HG03378 (cell line): ENCODE measurements around the gene ARHGAP24.

Experiments
- ATAC-seq: cut with Tn5 transposase; IDR thresholded peaks from one replicate; pipeline ENCODE4 v1.9.1; 2021; ENCODE audit warnings: mild to moderate bottlenecking, moderate library complexity; ENCODE audit not compliant: unreplicated experiment

ARHGAP24 gene

GRCh38 chr4:85684676-85685075 is 209.7 kb downstream of the ARHGAP24 start:
- no peak for ATAC-seq

GRCh38 chr4:85686398-85686797 is 211.4 kb downstream of the ARHGAP24 start:
- ATAC-seq = no peak

- no peak for ATAC-seq
These were observed 213.2 kb downstream of the ARHGAP24 start for GRCh38 chr4:85688055-85688740.

GRCh38 chr4:85696661-85697060 is 221.7 kb downstream of the ARHGAP24 start:
- no peak for ATAC-seq

GRCh38 chr4:85697854-85698253 is 222.9 kb downstream of the ARHGAP24 start:
- ATAC-seq = no peak

GRCh38 chr4:85700362-85700761 is 225.4 kb downstream of the ARHGAP24 start:
- no peak for ATAC-seq

GRCh38 chr4:85701861-85702321 is 226.9 kb downstream of the ARHGAP24 start:
- ATAC-seq = peak; percentile 100

- ATAC-seq = no peak
These were observed 228.1 kb downstream of the ARHGAP24 start for GRCh38 chr4:85703096-85703495.

- peak; percentile 96 for ATAC-seq
These were observed 232.7 kb downstream of the ARHGAP24 start for GRCh38 chr4:85707611-85708010.

- no peak for ATAC-seq
These were observed 233.5 kb downstream of the ARHGAP24 start for GRCh38 chr4:85708468-85708867.

GRCh38 chr4:85713005-85713404 is 238.1 kb downstream of the ARHGAP24 start:
- no peak for ATAC-seq

GRCh38 chr4:85715991-85716737 is 241.2 kb downstream of the ARHGAP24 start:
- ATAC-seq = no peak

- no peak for ATAC-seq
These were observed 242.4 kb downstream of the ARHGAP24 start for GRCh38 chr4:85717351-85717750.

GRCh38 chr4:85717847-85718246 is 242.9 kb downstream of the ARHGAP24 start:
- ATAC-seq = no peak

- ATAC-seq = no peak
These were observed 245.8 kb downstream of the ARHGAP24 start for GRCh38 chr4:85720735-85721134.

- no peak for ATAC-seq
These were observed 247.5 kb downstream of the ARHGAP24 start for GRCh38 chr4:85722401-85722800.

GRCh38 chr4:85722807-85723206 is 247.9 kb downstream of the ARHGAP24 start:
- no peak for ATAC-seq

GRCh38 chr4:85724791-85725563 is 250.0 kb downstream of the ARHGAP24 start:
- ATAC-seq = peak; percentile 39

- ATAC-seq = peak; percentile 92
These were observed 250.8 kb downstream of the ARHGAP24 start for GRCh38 chr4:85725721-85726170.

GRCh38 chr4:85726555-85726954 is 251.6 kb downstream of the ARHGAP24 start:
- no peak for ATAC-seq

- no peak for ATAC-seq
These were observed 253.5 kb downstream of the ARHGAP24 start for GRCh38 chr4:85728464-85728863.
